Uterus (tissue), 2 donors: Measurements from ENCODE around the gene BCAR3.

Source experiments
- CTCF ChIP-seq, 4 experiments: fragments of 200-600 bp in 2 of 4; fragments of 450-650 bp in 2 of 4; sonication (generic) in 2 of 4; IDR thresholded peaks; one replicate each; pipeline ENCODE4 v1.5.1; 2016 to 2019; ENCODE audit warnings: antibody characterized with exemption in 4 of 4, mild to moderate bottlenecking in 2 of 4, moderate library complexity in 1 of 4
- POLR2A ChIP-seq, 2 donors: fragments of 450-650 bp; IDR thresholded peaks; one replicate each; pipeline ENCODE4 v1.6.1; 2016; ENCODE audit warnings: antibody characterized with exemption in 2 of 2, mild to moderate bottlenecking in 1 of 2, moderate library complexity in 1 of 2

GRCh38 chr1:93690921-93691789 is 9.5 kb upstream of the BCAR3 start:
- TF ChIP-seq CTCF (IDR thresholded peaks at IDR 0.05) = no peak
- TF ChIP-seq POLR2A (IDR thresholded peaks at IDR 0.05) = no peak
